PC-9 (cell line): ENCODE measurements around the gene PHF21B. TPM values are rescaled to one million over a fixed set of nuclear protein-coding genes. Genes with fewer than 3 reads are reported as not detected.

ENCODE experiments used
- BruUV-seq: library from RNA; stranded (reverse); fragments of 400-500 nt; replicated peaks from 2 replicates; lab custom pipeline; 2021; lab: Mats Ljungman, UMichigan
- CTCF ChIA-PET: fragments of 300-600 bp; sonication (Branson Sonifier 250); formaldehyde crosslinking; loops from one replicate; lab custom pipeline; 2022; ENCODE audit warnings: antibody characterized with exemption; lab: Charles Lee
- POLR2A ChIA-PET: fragments of 300-600 bp; sonication (Branson Sonifier 250); formaldehyde crosslinking; loops from one replicate; lab custom pipeline; 2022; ENCODE audit warnings: antibody characterized with exemption; ENCODE audit not compliant: unreplicated experiment; lab: Charles Lee
- DNase-seq, 2 experiments: peaks; one replicate each; pipeline versions ENCODE4 v3.0.0 to v3.0.0-alpha.2; 2015 to 2022; ENCODE audit warnings: mixed read lengths in 1 of 2
- H2AFZ ChIP-seq: fragments of 200-600 bp; sonication (generic); 2 replicates; pipeline ENCODE4 v1.8.1; 2017; ENCODE audit warnings: antibody characterized with exemption
- H3F3A ChIP-seq: fragments of 200-600 bp; sonication (generic); 2 replicates; pipeline ENCODE4 v1.8.1; 2017; ENCODE audit warnings: antibody characterized with exemption, mild to moderate bottlenecking, low read depth; ENCODE audit not compliant: insufficient read depth
- H3K27ac ChIP-seq: fragments of 200-600 bp; sonication (generic); 2 replicates; pipeline ENCODE4 v1.6.1; 2016; ENCODE audit warnings: mixed run types
- H3K27me3 ChIP-seq: fragments of 200-600 bp; sonication (generic); 2 replicates; pipeline ENCODE4 v1.6.1; 2016; ENCODE audit warnings: low read depth, mixed run types; ENCODE audit not compliant: insufficient read depth
- H3K36me3 ChIP-seq: fragments of 200-600 bp; sonication (generic); 2 replicates; pipeline ENCODE4 v1.6.1; 2016; ENCODE audit warnings: low read depth, mixed run types
- H3K4me1 ChIP-seq: fragments of 200-600 bp; sonication (generic); replicated peaks from 2 replicates; pipeline ENCODE4 v1.6.1; 2016; ENCODE audit warnings: mixed run types; ENCODE audit not compliant: insufficient read depth
- H3K4me2 ChIP-seq: fragments of 200-600 bp; sonication (generic); 2 replicates; pipeline ENCODE4 v1.6.1; 2017; ENCODE audit warnings: mixed run types
- H3K4me3 ChIP-seq: fragments of 200-600 bp; sonication (generic); 2 replicates; pipeline ENCODE4 v1.6.1; 2016; ENCODE audit warnings: mixed run types
- H3K79me2 ChIP-seq: fragments of 200-600 bp; sonication (generic); 2 replicates; pipeline ENCODE4 v1.6.1; 2017; ENCODE audit warnings: low read depth, mixed run types
- H3K9me2 ChIP-seq: fragments of 200-600 bp; sonication (generic); 2 replicates; pipeline ENCODE4 v1.8.1; 2017; ENCODE audit warnings: mild to moderate bottlenecking; ENCODE audit not compliant: insufficient read depth
- H3K9me3 ChIP-seq: fragments of 200-600 bp; sonication (generic); 2 replicates; pipeline ENCODE4 v1.8.1; 2016; ENCODE audit warnings: low read depth; ENCODE audit not compliant: insufficient read depth
- H4K20me1 ChIP-seq: fragments of 200-600 bp; sonication (generic); 2 replicates; pipeline ENCODE4 v1.8.1; 2017; ENCODE audit not compliant: insufficient read depth
- CTCF ChIP-seq: fragments of 200-600 bp; sonication (generic); conservative IDR thresholded peaks from 2 replicates; pipeline ENCODE4 v1.6.1; 2017; ENCODE audit warnings: mixed run types, antibody characterized with exemption, mild to moderate bottlenecking, moderate library complexity
- EZH2 ChIP-seq: fragments of 200-600 bp; sonication (generic); IDR thresholded peaks from 2 replicates; pipeline ENCODE4 v1.8.0; 2017; ENCODE audit warnings: antibody characterized with exemption, low read depth
- intact Hi-C: fragments of 100-400 bp; cut with micrococcal nuclease; formaldehyde crosslinking; loops from one replicate; pipeline ENCODE4 v1.10.0; 2022; ENCODE audit not compliant: unreplicated experiment
- total RNA-seq: library from RNA; stranded (reverse); gene quantifications from 2 replicates; pipeline ENCODE4 v1.2.3, GENCODE V29; 2021

The PHF21B gene
- total RNA-seq, 1 experiment from 2014 or later, result not detected

DNA sequence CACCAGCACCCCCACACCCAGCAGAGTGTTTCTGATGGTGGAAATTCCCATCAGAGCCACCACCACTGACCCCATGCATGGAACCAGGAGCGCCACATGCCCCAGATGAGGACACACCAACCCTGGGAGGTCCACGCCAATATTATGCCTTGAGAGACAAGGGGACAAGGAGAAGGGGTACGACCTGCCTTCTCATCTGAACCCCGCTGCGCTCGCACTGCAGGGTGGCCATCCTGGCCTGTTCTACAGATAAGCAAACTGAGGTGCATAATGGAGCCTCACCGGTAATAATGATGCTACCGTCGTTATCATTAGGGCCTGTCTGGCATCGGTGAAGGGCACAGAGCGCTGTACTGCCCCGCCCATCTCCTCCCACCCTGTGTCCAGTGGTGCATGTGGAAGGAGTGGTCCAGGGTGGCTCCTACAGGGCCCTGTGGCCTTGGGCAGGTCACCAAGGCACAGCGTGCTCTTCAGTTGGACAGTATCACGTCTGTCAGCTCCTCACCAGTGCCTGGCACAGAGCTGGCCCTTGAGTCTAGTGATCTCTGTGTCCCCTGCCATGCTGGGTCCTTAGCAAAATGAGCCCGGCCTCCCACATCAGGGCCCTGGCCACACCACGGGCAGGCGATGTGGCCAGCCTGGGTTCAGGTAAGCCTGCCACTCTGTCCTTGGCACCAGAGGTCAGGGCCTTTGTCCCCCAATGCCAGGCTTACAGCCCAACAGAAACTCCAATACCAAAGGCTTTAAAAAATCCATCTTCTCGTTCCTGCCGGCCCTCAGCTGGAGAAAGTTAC is 92.2 kb downstream of the PHF21B start:
- H3K4me2 ChIP-seq, result no peak overlapping the region
- no peaks in the 10 kb centered on the region for H3K79me2 ChIP-seq
- H3K27me3 ChIP-seq, result peaks cover 99% of the 10 kb centered on the region
- intact Hi-C loops, result no loop called here
- H2AFZ ChIP-seq, result no peak overlapping the region
- H3F3A ChIP-seq, result no peaks in the 10 kb centered on the region
- no peak overlapping the region for H3K27ac ChIP-seq
- H3K4me1 ChIP-seq, result no peaks in the 10 kb centered on the region
- H3K4me3 ChIP-seq, result no peak overlapping the region
- POLR2A ChIA-PET, result no interaction called here
- CTCF ChIA-PET, result no interaction called here
- BruUV-seq, result no TSS peak
- no peaks in the 10 kb centered on the region for H3K9me3 ChIP-seq
- no peak for DNase-seq
- H3K36me3 ChIP-seq, result no peaks in the 10 kb centered on the region
- no peaks in the 10 kb centered on the region for H4K20me1 ChIP-seq
- TF ChIP-seq CTCF, result no peak
- no peak for TF ChIP-seq EZH2
- H3K9me2 ChIP-seq, result no peaks in the 10 kb centered on the region

DNA sequence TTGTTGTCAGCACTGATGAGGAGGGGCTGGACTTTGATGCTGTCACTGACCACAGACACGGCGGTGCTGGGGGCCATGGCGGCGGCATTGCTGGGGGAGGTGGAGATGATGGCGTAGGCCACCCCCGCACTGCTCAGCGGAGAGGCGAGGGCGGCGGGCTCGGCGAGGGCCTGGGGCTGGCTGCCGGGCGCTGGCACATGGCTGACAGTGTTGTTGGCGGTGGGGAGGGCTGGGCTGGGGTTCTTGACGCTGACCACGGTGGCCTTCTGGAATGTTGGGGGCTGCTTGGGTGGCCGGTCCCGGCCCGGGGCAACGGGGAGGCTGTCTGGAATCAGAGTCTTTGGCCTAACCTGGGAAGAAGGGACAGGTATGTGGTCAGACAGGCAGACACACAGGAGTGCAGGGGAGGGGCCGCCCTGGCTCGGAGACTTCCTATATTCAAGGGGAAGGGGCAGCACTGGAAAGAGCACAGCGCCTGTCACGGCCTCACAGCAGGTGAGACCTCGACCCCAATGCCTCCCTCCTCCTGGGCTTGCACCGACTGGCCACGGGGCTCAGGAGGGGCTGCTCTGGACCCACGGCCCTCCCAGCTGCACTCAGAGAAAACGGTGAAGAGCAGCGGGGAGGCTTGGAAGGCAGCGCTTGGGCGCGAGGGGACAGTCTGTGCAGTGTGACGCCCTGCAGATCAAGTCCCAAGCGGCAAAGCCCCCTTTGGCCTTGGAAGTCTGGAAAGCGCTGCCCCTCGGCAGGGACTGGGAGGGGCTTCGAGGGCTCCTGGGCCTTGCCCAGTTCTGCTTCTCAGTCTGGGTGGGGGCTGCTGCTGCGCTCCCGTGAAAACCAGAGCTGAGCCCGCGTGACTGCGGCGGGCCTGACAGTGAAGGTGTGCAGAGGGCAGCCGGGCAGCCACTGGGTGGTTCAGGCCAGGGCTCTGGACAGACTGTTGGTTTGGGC is 93.2 kb downstream of the PHF21B start:
- Histone ChIP-seq H3K4me2 (no peak overlapping the region), H3K27ac (no peak overlapping the region), H3K27me3 (peaks cover 99% of the 10 kb centered on the region), H3K9me2 (no peaks in the 10 kb centered on the region), H3K36me3 (no peaks in the 10 kb centered on the region), H4K20me1 (no peaks in the 10 kb centered on the region), H3K79me2 (no peaks in the 10 kb centered on the region), H3F3A (no peaks in the 10 kb centered on the region), H2AFZ (no peak overlapping the region), H3K4me1 (no peaks in the 10 kb centered on the region), H3K9me3 (no peaks in the 10 kb centered on the region), H3K4me3 (no peak overlapping the region)
- POLR2A ChIA-PET, result no interaction called here
- no TSS peak for BruUV-seq
- DNase-seq, result no peak
- intact Hi-C loops, result no loop called here
- TF ChIP-seq EZH2 (no peak), CTCF (no peak)
- CTCF ChIA-PET, result no interaction called here

- TF ChIP-seq CTCF (no peak), EZH2 (no peak)
- no peaks in the 10 kb centered on the region for H3K79me2 ChIP-seq
- no TSS peak for BruUV-seq
- H3K27ac ChIP-seq, result no peak overlapping the region
- H3K27me3 ChIP-seq, result peaks cover 99% of the 10 kb centered on the region
- no peak overlapping the region for H3K4me3 ChIP-seq
- no peaks in the 10 kb centered on the region for H3F3A ChIP-seq
- H3K9me2 ChIP-seq, result no peaks in the 10 kb centered on the region
- no peak overlapping the region for H2AFZ ChIP-seq
- H3K4me2 ChIP-seq, result no peak overlapping the region
- no peaks in the 10 kb centered on the region for H3K9me3 ChIP-seq
- intact Hi-C loops, result no loop called here
- ChIA-PET CTCF (interaction anchor here (0.6 kb wide), 1 partner anchor 12 kb away, joined by 3 read pairs; no protein-coding TSS in a partner anchor), POLR2A (no interaction called here)
- H3K36me3 ChIP-seq, result no peaks in the 10 kb centered on the region
- DNase-seq, result no peak
- no peaks in the 10 kb centered on the region for H3K4me1 ChIP-seq
- H4K20me1 ChIP-seq, result no peaks in the 10 kb centered on the region
These were observed 94.4 kb downstream of the PHF21B start for GRCh38 chr22:44915441-44915840.
